Psoas muscle (tissue), 8 donors: Measurements from ENCODE around the gene MUCL3. TPM values are rescaled to one million over a fixed set of nuclear protein-coding genes. Genes with fewer than 3 reads are reported as not detected.

Source experiments
- ATAC-seq, 4 donors: fragments of 200-7000 bp; cut with Tn5 transposase; one replicate each; pipeline ENCODE4 v1.9.1; 2020; ENCODE audit warnings: moderate library complexity in 3 of 4, mild to moderate bottlenecking in 2 of 4
- DNase-seq, 2 donors: peaks; one replicate each; pipeline ENCODE4 v3.0.0-alpha.2; 2020
- H3K27ac ChIP-seq: fragments of 200-600 bp; one replicate; pipeline ENCODE4 v1.8.0; 2022
- H3K27me3 ChIP-seq, 3 donors: fragments of 200-600 bp in 1 of 3; one replicate each; pipeline versions ENCODE4 v1.6.1 to v1.8.0; 2013 to 2022; ENCODE audit warnings: low read length in 2 of 3, mild to moderate bottlenecking in 2 of 3, moderate library complexity in 1 of 3; ENCODE audit not compliant: insufficient read depth in 3 of 3
- H3K36me3 ChIP-seq, 2 donors: fragments of 200-600 bp in 1 of 2; one replicate each; pipeline versions ENCODE4 v1.6.1 to v1.8.0; 2013 to 2022; ENCODE audit warnings: low read depth in 1 of 2, mild to moderate bottlenecking in 1 of 2, moderate library complexity in 1 of 2; ENCODE audit not compliant: insufficient read depth in 1 of 2
- H3K4me1 ChIP-seq: fragments of 200-600 bp; one replicate; pipeline ENCODE4 v1.8.0; 2022
- H3K4me3 ChIP-seq: fragments of 200-600 bp; one replicate; pipeline ENCODE4 v1.8.0; 2022; ENCODE audit warnings: mild to moderate bottlenecking
- H3K9me3 ChIP-seq: fragments of 200-600 bp; one replicate; pipeline ENCODE4 v1.8.0; 2022
- WGBS, 3 donors: extraction: QIAGEN DNeasy Blood & Tissue Kit; methylation state at CpG; one replicate each; pipeline versions ENCODE4 v1.1.6 to v1.1.7; 2013; 5-methylcytosine and 5-hydroxymethylcytosine counted together
- intact Hi-C, 2 donors: fragments of 100-400 bp; cut with DNase I; formaldehyde crosslinking; loops; one replicate each; pipeline versions ENCODE4 v1.11.0 to v1.14.2; 2022
- polyA plus RNA-seq, 3 donors: library from polyadenylated mRNA; stranded (reverse); fragments of 200-250 nt; gene quantifications; one replicate each; pipeline ENCODE4 v1.2.3, GENCODE V29; 2013
- total RNA-seq, 4 donors: library from RNA; stranded (reverse); fragmentation: NEBNext Ultra II Directional in 2 of 4; extraction: Animal tissue kit (Norgen Biotek cat#: 25700) in 2 of 4; gene quantifications; one replicate each; pipeline versions ENCODE4 v1.2.1 to v1.2.4, GENCODE V29; 2021 to 2023
- TF ChIP-seq, protein P1 (sequence below): fragments of 200-600 bp; IDR thresholded peaks from one replicate; pipeline ENCODE4 v1.8.0; 2022; ENCODE audit warnings: antibody characterized with exemption
- donor health status: healthy with polysubstance abuse.
- donor health status: DM: no; HTN: no; CAD: no; lungs with moderate emphysema.
- donor health status: Bipolar disorder and iron deficiency.
- donor health status: healthy.
- donor health status: DM: yes; HTN: yes; CAD: no.
- donor health status: DM: no; HTN: no; CAD: no.
- donor health status: DM: no; HTN: no; CAD: no.
- donor health status: DM: yes; HTN: yes; CAD: no.

MUCL3 gene
- total and polyA plus RNA-seq, 7 donors = not detected

DNA sequence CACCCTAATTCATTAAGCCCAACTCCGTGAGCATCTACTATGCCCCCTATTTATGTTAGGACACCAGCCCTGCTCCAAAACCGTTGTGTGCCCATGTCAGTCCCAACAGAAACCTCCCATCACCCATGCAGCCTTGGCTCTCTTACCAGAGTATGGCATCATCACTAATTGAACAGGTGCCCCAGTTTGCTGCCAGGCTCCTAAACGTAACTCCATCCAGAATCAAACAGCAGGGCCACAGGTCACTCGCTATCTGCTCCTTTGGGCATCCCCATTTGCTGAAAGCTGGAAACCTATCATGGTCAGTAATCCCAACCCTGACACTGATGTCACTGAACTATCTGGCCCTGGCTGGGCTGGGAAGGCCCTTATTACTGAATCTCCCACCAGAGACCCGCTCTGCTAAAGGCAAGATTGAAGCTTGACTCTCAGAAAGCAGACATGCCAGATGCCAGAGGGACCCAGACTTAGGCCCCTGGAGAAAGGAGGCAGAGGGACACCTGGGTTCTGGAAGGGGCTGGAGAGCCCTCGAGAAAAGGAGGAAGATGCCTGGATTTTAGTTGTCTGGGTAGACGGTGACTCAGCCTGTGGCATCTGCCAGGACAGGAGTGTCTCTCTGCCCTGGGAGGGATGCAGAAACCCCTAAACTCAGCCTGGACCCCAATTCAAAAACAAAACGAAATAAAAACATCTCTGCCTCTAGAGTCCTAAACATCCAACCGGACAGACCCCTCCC is 14.0 kb downstream of the MUCL3 start:
- WGBS, 3 donors = 40 to 52% (median 44%) methylated on average over 9 of the region's 9 CpGs

DNA sequence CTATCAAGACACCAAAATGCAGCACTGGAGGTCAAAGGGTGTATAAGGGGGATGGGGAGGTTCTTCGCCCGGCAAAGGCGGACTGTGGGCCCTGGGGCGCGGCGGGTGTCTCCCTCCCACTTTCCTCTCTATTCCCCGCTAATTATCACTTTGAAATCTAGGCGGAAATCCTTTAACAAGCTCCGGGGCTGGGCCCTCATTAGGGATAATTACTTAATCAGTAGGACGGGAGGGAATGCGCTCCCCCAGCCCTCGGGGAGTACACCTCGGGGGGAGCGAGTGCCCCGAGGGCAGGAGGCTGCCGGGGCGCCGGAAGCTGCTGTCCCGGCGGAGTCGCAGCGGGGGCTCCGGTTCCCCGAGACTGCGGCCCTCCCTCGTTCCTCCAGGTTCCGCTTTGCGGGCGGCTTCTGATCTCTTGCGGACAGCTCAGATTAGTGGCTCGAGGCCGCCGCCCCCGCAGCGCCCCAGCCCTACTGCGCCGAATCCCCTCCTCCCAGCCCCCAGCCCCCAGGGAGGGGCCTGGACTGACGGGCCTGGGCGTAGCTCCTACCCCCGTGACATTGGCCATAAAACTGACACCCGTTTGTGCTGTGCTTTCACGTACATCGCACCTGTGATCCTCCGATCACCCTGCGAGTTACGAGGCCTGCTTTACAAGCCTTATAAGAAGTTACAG is 14.7 kb downstream of the MUCL3 start:
- DNase-seq (peak; percentile 78 to 86), ATAC-seq (peak; percentile 67 to 86 (median 83))
- H3K27ac ChIP-seq = no peak overlapping the region
- no peaks in the 10 kb centered on the region for H3K36me3 ChIP-seq
- peaks cover 0 to 48% (median 2%) of the 10 kb centered on the region in 3 donors for H3K27me3 ChIP-seq
- H3K4me1 ChIP-seq = peaks cover 8% of the 10 kb centered on the region
- TF ChIP-seq, protein P1, sequence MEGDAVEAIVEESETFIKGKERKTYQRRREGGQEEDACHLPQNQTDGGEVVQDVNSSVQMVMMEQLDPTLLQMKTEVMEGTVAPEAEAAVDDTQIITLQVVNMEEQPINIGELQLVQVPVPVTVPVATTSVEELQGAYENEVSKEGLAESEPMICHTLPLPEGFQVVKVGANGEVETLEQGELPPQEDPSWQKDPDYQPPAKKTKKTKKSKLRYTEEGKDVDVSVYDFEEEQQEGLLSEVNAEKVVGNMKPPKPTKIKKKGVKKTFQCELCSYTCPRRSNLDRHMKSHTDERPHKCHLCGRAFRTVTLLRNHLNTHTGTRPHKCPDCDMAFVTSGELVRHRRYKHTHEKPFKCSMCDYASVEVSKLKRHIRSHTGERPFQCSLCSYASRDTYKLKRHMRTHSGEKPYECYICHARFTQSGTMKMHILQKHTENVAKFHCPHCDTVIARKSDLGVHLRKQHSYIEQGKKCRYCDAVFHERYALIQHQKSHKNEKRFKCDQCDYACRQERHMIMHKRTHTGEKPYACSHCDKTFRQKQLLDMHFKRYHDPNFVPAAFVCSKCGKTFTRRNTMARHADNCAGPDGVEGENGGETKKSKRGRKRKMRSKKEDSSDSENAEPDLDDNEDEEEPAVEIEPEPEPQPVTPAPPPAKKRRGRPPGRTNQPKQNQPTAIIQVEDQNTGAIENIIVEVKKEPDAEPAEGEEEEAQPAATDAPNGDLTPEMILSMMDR = no peak
- peak overlapping the region; percentile 59 for H3K4me3 ChIP-seq
- no peaks in the 10 kb centered on the region for H3K9me3 ChIP-seq
- intact Hi-C loops = loop anchor here in 1 of 2 donors (1.0 kb wide), 1 partner anchor 37 kb away; no protein-coding TSS in a partner anchor
- WGBS, 3 donors = 9 to 10% (median 9%) methylated on average over 43 to 46 of the region's 46 CpGs

More for the DNA sequence above, 14.0 kb downstream of the MUCL3 start:
- Histone ChIP-seq H3K4me1 (peaks cover 8% of the 10 kb centered on the region), H3K4me3 (peak overlapping the region; percentile 59), H3K9me3 (no peaks in the 10 kb centered on the region), H3K36me3 (no peaks in the 10 kb centered on the region), H3K27ac (no peak overlapping the region), H3K27me3 (peaks cover 0 to 48% (median 2%) of the 10 kb centered on the region in 3 donors)
- TF ChIP-seq, protein P1 = no peak
- intact Hi-C loops = loop anchor here in 1 of 2 donors (1.0 kb wide), 1 partner anchor 36 kb away; no protein-coding TSS in a partner anchor
- peak in 1 of 2 donors; percentile 56 for DNase-seq
- peak; percentile 69 to 87 (median 83) for ATAC-seq

DNA sequence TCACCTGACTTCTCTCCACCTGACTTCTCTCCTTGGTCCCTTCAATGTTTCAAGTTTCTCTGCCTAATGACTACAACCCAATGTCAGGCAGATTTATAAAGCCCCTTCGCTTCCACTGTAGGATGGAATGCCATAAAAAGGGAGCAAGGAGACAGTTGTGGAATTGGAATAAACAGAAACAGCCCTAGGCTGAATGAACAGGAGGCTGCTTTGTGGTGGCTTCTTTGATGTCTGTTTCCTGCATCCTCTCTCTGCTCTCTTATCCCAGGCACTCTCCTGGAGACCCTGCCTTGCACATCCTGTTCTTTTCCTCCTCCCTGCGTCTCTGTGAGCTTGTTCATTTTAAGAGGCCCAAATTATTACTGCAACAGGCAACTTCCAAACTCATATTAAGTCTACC is 16.9 kb downstream of the MUCL3 start:
- no peaks in the 10 kb centered on the region for H3K9me3 ChIP-seq
- no peak overlapping the region for H3K27ac ChIP-seq
- H3K27me3 ChIP-seq = peaks cover 0 to 43% (median 2%) of the 10 kb centered on the region in 3 donors

DNA sequence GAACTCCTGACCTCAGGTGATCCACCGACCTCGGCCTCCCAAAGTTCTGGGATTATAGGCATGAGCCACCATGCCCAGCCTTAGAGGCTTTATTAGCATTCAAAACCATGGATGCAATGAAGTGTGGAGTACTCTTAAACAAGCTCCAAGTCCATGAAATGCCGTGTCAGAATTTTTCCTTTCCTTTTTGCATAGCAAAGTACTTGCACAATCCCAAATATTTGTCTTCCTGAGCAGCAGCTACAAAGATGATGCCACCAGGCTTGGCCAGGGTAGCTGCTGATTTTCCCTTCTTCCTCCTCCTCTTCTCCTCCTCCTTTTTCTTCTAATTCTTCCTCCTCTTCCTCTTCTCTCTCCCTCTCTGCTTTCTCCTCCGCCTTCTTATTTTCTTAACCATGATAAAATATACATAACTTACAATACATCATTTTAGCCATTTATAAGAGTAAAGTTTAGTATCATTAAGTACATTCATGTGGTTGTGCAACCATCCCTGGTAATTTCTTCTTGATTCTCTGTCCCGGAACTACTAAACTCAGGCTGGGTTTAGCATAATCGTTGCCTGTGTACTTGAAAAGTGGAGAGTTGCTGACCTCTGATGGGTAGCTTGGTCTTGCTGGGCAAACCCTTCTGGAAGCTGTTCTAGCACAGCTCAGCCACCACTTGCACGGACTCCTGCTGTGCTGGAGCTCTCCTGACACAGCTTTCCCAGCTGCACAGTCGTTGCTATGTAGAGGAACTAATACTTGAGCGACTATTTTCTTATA is 20.3 kb downstream of the MUCL3 start:
- no peak overlapping the region for H3K27ac ChIP-seq
- TF ChIP-seq, protein P1 = no peak
- intact Hi-C loops = no loop called here
- ATAC-seq = peak in 2 of 4 donors; percentile 47 to 50
- WGBS, 3 donors = 55 to 60% (median 56%) methylated on average over 9 of the region's 9 CpGs
- peaks cover 0 to 27% (median 2%) of the 10 kb centered on the region in 3 donors for H3K27me3 ChIP-seq
- no peaks in the 10 kb centered on the region for H3K4me1 ChIP-seq
- no peaks in the 10 kb centered on the region for H3K36me3 ChIP-seq
- no peaks in the 10 kb centered on the region for H3K9me3 ChIP-seq
- DNase-seq = no peak
- H3K4me3 ChIP-seq = no peak overlapping the region

More for the DNA sequence above, 16.9 kb downstream of the MUCL3 start:
- TF ChIP-seq, protein P1 = no peak
- peaks cover 8% of the 10 kb centered on the region for H3K4me1 ChIP-seq
- H3K36me3 ChIP-seq = no peaks in the 10 kb centered on the region
- ATAC-seq (no peak), DNase-seq (no peak)
- H3K4me3 ChIP-seq = no peak overlapping the region
- intact Hi-C loops = no loop called here
- WGBS, 3 donors = 77 to 91% (median 85%) methylated on average over 2 of the region's 2 CpGs
